GM19395 (cell line): ENCODE data around the gene GNPDA1.

Experiments used
- ATAC-seq: cut with Tn5 transposase; IDR thresholded peaks from one replicate; pipeline ENCODE4 v1.9.1; 2021; ENCODE audit warnings: mild to moderate bottlenecking, moderate library complexity; ENCODE audit not compliant: unreplicated experiment

Gene GNPDA1

GRCh38 chr5:141958113-141958512 is 54.7 kb downstream of the GNPDA1 start, which contains the start of gene PCDH12:
Gene PCDH12 (minus strand): TSS chr5:141958202. CDS start chr5:141957851, 351 bp downstream.
- no peak for ATAC-seq

GRCh38 chr5:141957367-141957996 is 55.3 kb downstream of the GNPDA1 start:
- ATAC-seq = no peak

GRCh38 chr5:141954194-141954593 is 58.6 kb downstream of the GNPDA1 start:
- ATAC-seq = no peak

GRCh38 chr5:141952020-141952419 is 60.8 kb downstream of the GNPDA1 start:
- ATAC-seq = no peak

- peak; percentile 73 for ATAC-seq
Observed at GRCh38 chr5:141951332-141951781, 61.5 kb downstream of the GNPDA1 start.
